RKO (cell line): ENCODE results near the gene GRAP.
"Not testable (repeated sequence)": the region's sequence is repeated elsewhere in the genome, so short reads cannot be mapped to it uniquely, and the experiment has no call there.

Experiments used
- DNase-seq: peaks from one replicate; pipeline ENCODE4 v3.0.0-alpha.2; 2016; ENCODE audit warnings: low spot score

The GRAP gene

GRCh38 chr17:19046782-19047375 lies at the start of gene GRAP:
GRAP (minus strand) TSS chr17:19046957; CDS start chr17:19046926, 31 bp downstream.
- not testable (repeated sequence) for DNase-seq

- DNase-seq = not testable (repeated sequence)
Observed at GRCh38 chr17:19093684-19094438, 47.1 kb upstream of the GRAP start.

- DNase-seq = peak; percentile 68
Observed at GRCh38 chr17:19092737-19093683, 46.3 kb upstream of the GRAP start.

- not testable (repeated sequence) for DNase-seq
Observed at GRCh38 chr17:19090058-19090772, 43.5 kb upstream of the GRAP start.

- DNase-seq = not testable (repeated sequence)
Observed at GRCh38 chr17:19088804-19089685, 42.3 kb upstream of the GRAP start.

GRCh38 chr17:19077386-19077785 lies 30.6 kb upstream of the GRAP start:
- not testable (repeated sequence) for DNase-seq

- not testable (repeated sequence) for DNase-seq
Observed at GRCh38 chr17:19076398-19077192, 29.8 kb upstream of the GRAP start.

- DNase-seq = not testable (repeated sequence)
Observed at GRCh38 chr17:19070318-19071168, 23.8 kb upstream of the GRAP start.

- DNase-seq = not testable (repeated sequence)
Observed at GRCh38 chr17:19064378-19064777, 17.6 kb upstream of the GRAP start.

GRCh38 chr17:19063326-19063956 lies 16.7 kb upstream of the GRAP start:
- DNase-seq = not testable (repeated sequence)

- not testable (repeated sequence) for DNase-seq
Observed at GRCh38 chr17:19062718-19063325, 16.1 kb upstream of the GRAP start.

GRCh38 chr17:19062009-19062717 lies 15.4 kb upstream of the GRAP start:
- DNase-seq = not testable (repeated sequence)

- not testable (repeated sequence) for DNase-seq
Observed at GRCh38 chr17:19055447-19055846, 8.7 kb upstream of the GRAP start.

GRCh38 chr17:19048826-19049225 lies 2.1 kb upstream of the GRAP start:
- not testable (repeated sequence) for DNase-seq

- not testable (repeated sequence) for DNase-seq
Observed at GRCh38 chr17:19047510-19047909, 753 bp upstream of the GRAP start.

GRCh38 chr17:19044643-19045042 lies 2.1 kb downstream of the GRAP start:
- DNase-seq = not testable (repeated sequence)

GRCh38 chr17:19043032-19043431 lies 3.7 kb downstream of the GRAP start:
- DNase-seq = not testable (repeated sequence)
